GM12864 (cell line): ENCODE data around the gene ZNF587B.

Experiments used
- DNase-seq: peaks from one replicate; pipeline ENCODE4 v3.0.0-alpha.2; 2011; ENCODE audit warnings: low read depth
- H3K4me3 ChIP-seq: 2 replicates; pipeline ENCODE4 v1.5.1; 2011; ENCODE audit warnings: mild to moderate bottlenecking, low read depth, low read length, control low read depth
- CTCF ChIP-seq: IDR thresholded peaks from 2 replicates; pipeline ENCODE4 v1.5.1; 2011; ENCODE audit warnings: low read depth, mild to moderate bottlenecking, moderate library complexity, low read length, control low read depth, inconsistent platforms; ENCODE audit errors: missing control alignments

ZNF587B gene

GRCh38 chr19:57813919-57814504 is 16.1 kb upstream of the ZNF587B start:
- no peak for TF ChIP-seq CTCF
- DNase-seq = no peak

GRCh38 chr19:57814505-57815246 is 15.4 kb upstream of the ZNF587B start, which contains the start of gene ZNF552:
ZNF552 (minus strand) TSS chr19:57814913; CDS start chr19:57814743, 170 bp downstream.
- no peak for TF ChIP-seq CTCF
- H3K4me3 ChIP-seq = peak within 1 kb of the TSS; percentile 67
- peak; percentile 80 for DNase-seq

More at GRCh38 chr19:57813919-57814504, 16.1 kb upstream of the ZNF587B start:
- H3K4me3 ChIP-seq = peak overlapping the region; percentile 67

- no peak for DNase-seq
- peak overlapping the region; percentile 67; the same call in 1 of the 2 replicates for H3K4me3 ChIP-seq
- TF ChIP-seq CTCF = no peak
Measured at GRCh38 chr19:57815247-57816075, 14.6 kb upstream of the ZNF587B start.

- DNase-seq = no peak
- TF ChIP-seq CTCF = no peak
- no peak overlapping the region for H3K4me3 ChIP-seq
Measured at GRCh38 chr19:57816652-57817051, 13.4 kb upstream of the ZNF587B start.

GRCh38 chr19:57817976-57818375 is 12.1 kb upstream of the ZNF587B start:
- no peak for DNase-seq
- no peak overlapping the region for H3K4me3 ChIP-seq
- no peak for TF ChIP-seq CTCF

- DNase-seq = no peak
- no peak overlapping the region for H3K4me3 ChIP-seq
Measured at GRCh38 chr19:57818378-57818777, 11.7 kb upstream of the ZNF587B start.

More at GRCh38 chr19:57818378-57818777, 11.7 kb upstream of the ZNF587B start:
- TF ChIP-seq CTCF = no peak
